NCI-H510A (cell line): ENCODE results near the gene PRR23E.

ENCODE experiments used
- DNase-seq: peaks from one replicate; lab custom pipeline; 2025; lab: John Stamatoyannopoulos, UW

Gene PRR23E, protein sequence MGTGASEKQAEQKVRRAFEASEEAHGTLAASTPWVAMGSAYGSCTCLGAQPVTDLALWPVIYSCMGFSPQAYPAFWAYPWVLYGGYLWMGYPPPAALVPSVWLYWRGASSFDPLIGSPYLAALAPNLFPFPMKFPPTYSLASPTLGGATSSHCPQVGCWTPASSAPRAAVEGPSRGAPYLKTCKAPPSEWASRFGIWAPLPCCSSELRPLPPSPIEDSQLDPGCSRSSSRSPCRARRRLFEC

GRCh38 chr3:127192576-127193232 lies at the start of gene PRR23E:
Gene PRR23E, plus strand, starts transcription at chr3:127193131. Its CDS starts 3,555 bp downstream, at chr3:127196686.
- DNase-seq: no peak

GRCh38 chr3:127143172-127143571 lies 49.8 kb upstream of the PRR23E start:
- DNase-seq: no peak

GRCh38 chr3:127144631-127145030 lies 48.3 kb upstream of the PRR23E start:
- DNase-seq: no peak

DNA sequence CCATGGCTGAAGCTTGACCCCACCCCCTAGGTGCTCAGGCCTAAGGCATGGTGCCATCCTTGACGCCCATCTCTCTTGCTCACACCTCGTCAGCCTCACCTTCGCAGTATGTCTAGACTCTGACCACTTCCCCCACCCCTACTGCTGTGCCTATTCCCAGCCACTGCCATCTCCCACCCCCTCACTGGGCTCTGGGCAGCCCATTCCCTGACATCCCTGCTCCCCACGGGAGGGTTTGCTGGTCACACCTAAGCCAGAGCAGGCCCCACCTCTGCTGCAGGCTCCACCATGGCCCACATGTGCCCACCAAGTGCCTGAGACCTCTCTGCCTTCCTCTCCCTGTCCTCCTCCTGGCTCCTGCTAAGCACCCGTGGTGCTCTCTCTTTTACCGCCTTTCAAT lies 47.7 kb upstream of the PRR23E start:
- no peak for DNase-seq

- no peak for DNase-seq
Observed at GRCh38 chr3:127147291-127147885, 45.5 kb upstream of the PRR23E start.

- DNase-seq: no peak
Observed at GRCh38 chr3:127149621-127150310, 43.2 kb upstream of the PRR23E start.

GRCh38 chr3:127150513-127151250 lies 42.2 kb upstream of the PRR23E start:
- no peak for DNase-seq

DNA sequence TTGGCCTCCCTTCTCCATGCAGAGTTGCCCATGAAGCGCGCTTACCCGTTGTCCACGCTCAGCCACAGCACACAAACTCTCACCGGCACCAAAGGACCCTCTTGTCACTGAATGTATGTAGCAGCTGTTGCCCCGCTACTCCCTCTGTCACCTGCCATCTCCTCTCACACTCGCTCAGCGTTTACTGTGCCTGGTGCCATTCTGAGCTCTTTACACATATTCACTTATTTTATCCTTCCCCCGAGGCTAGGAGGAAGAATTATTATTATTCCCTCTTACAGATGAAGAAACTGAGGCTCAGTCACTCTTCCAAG lies 41.7 kb upstream of the PRR23E start:
- DNase-seq: no peak

DNA sequence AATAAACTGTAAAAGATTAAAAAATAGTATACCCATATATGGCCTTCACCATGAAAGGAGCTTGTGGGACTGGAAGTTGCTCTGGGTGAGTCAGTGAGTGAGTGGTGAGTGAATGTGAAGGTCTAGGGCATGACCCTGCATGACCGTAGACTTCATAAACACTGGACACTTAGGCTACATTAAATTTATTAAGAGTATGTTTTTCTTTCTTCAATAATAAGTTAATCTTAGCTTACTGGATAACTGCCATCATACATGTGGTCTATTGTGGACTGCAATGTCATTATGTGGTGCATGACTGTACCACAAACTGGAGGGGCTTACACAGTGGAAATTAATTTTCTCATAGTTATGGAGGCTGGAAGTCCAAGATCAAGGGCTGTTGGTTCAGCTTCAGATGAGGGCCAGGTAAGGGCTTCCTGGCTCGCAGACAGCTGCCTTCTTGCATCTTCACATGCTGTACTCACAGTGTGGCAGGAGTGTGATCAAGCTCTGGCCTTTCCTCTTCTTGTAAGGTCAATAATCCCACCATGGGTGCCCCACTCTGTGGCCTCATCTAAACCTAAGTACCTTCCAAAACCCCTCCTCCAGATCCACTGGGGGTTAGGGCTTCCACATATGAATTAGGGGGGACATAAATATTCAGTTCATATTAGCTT lies 40.8 kb upstream of the PRR23E start:
- no peak for DNase-seq

DNA sequence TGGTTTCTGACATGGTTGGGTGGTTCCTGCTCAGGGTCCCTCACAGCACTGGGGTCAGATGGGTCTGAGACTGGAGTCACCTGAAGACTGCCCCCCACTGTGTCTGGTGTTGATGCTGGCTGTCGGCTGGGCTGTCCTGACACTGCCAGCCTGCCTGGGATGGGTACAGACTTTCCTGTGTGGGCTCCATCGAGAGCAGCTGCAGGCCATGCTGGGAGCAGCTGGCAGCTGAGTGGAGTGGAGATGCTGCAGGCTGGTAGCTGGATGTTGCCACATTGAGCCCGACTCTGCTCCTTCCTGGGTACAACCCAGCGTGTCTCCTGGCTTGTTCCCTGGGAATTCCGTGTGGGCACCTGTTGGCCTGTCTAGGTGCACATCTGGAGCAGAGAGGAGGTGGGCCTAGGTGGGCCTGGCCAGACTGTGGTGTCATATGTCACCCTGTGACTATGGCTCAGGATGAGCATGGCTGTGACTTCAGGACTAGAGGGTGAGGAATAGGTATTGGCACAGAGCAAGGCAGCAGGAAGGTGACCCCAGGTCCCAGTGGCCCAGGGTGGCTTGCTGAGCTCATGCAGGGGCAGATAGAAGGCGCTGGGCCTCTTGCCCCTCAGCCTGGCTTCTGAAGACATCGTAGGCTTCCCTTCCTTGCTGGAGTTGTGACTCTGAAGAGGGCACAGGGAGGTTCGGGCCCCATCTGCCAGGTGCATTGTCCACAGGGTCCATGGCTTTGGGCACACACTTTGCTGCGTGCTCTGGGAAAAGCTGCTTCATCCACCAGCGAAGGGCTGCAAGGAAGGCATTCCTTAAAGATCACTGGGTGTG lies 40.0 kb upstream of the PRR23E start:
- DNase-seq: no peak

GRCh38 chr3:127153506-127153815 lies 39.5 kb upstream of the PRR23E start:
- DNase-seq: no peak

DNA sequence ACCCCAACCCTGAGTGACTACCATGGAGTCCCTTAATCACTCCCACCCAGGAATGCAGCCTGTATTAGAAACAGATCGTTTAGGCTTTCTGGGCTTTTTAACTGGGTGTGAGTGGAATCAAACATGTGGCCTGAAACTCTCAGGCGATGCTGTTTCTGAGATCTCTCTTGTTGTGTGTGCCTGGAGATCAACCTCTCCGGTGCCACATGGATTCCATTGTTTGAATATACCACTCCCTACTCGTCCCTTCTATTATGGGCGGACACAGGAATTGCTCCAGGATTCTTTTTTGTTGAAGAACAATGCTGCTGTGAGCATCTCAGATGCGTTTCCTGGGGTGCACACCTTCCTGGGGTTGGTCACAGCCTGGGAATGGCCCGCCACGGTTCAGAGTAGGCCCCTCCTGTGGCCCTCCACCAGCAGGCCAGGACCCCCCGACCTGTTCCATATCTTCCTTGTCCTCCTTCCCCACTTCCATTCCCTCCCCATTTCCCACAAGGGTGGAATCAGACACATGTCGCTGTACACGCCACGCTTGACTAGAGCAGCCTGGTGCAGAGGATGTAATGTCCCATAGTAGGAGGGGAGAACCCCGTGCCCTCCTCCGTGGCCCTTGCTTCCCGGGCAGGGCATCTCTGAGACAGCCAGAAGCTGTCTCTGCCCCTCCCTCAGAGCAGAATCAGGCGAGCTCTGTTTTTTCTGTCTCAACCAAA lies 36.4 kb upstream of the PRR23E start:
- no peak for DNase-seq

- DNase-seq: peak; percentile 50
Observed at GRCh38 chr3:127157171-127157828, 35.6 kb upstream of the PRR23E start.

- peak; percentile 31 for DNase-seq
Observed at GRCh38 chr3:127158614-127159229, 34.2 kb upstream of the PRR23E start.

DNA sequence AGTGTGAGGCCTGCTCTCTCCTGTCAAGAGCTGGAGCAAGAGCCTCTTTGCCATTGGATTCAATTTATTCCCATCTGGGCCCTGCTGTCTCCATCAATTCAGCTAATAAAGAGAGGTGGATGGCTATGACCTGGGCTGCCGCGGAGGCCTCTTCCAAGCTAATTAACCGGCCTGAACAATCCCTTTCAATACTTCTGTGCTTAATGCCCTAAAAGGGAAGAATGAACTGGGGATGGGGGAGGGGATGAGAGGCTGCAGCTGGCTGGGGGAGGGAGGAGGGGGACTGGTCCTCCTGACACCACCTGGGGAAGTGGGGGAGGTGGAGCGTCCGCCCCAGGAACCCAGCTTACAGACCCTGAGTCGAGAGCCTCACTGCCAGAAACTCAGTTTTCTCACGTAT lies 33.4 kb upstream of the PRR23E start:
- DNase-seq: peak; percentile 90

GRCh38 chr3:127161236-127161635 lies 31.7 kb upstream of the PRR23E start:
- DNase-seq: no peak

GRCh38 chr3:127161973-127162579 lies 30.9 kb upstream of the PRR23E start:
- no peak for DNase-seq

- DNase-seq: no peak
Observed at GRCh38 chr3:127162947-127163645, 29.8 kb upstream of the PRR23E start.
